Suprapubic skin (tissue), 3 donors: ENCODE results near the gene LCN10.

Source experiments
- POLR2A ChIP-seq, 2 donors: fragments of 450-650 bp; IDR thresholded peaks; one replicate each; pipeline ENCODE4 v1.6.1; 2017; ENCODE audit warnings: antibody characterized with exemption in 2 of 2, mild to moderate bottlenecking in 2 of 2, moderate library complexity in 2 of 2
- TF ChIP-seq, protein P1 (sequence below), 2 donors: fragments of 200-600 bp in 1 of 2; fragments of 450-650 bp in 1 of 2; sonication (generic) in 1 of 2; IDR thresholded peaks; one replicate each; pipeline ENCODE4 v1.5.1; 2016 to 2019; ENCODE audit warnings: antibody characterized with exemption in 2 of 2, mild to moderate bottlenecking in 1 of 2, moderate library complexity in 1 of 2

DNA sequence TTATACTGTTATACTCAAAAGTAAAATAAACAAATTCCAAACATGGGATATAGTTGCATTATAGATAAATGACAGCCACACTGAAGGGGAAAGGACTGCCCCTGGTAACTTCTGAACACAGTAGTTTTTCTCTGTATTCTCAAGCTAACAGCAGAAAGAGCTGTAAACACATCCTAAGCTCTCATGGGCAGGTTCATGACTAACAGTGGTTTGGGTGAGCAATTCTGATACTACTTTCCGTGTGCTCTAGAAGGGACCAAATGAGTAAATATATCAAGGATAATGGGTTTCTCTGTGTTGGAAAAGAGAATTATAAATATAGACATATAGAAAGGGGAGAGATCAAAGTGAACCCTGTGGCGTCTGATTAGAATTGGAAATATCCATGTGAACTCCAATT, 7.8 kb upstream of the LCN10 start:
- TF ChIP-seq, protein P1, sequence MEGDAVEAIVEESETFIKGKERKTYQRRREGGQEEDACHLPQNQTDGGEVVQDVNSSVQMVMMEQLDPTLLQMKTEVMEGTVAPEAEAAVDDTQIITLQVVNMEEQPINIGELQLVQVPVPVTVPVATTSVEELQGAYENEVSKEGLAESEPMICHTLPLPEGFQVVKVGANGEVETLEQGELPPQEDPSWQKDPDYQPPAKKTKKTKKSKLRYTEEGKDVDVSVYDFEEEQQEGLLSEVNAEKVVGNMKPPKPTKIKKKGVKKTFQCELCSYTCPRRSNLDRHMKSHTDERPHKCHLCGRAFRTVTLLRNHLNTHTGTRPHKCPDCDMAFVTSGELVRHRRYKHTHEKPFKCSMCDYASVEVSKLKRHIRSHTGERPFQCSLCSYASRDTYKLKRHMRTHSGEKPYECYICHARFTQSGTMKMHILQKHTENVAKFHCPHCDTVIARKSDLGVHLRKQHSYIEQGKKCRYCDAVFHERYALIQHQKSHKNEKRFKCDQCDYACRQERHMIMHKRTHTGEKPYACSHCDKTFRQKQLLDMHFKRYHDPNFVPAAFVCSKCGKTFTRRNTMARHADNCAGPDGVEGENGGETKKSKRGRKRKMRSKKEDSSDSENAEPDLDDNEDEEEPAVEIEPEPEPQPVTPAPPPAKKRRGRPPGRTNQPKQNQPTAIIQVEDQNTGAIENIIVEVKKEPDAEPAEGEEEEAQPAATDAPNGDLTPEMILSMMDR (IDR thresholded peaks at IDR 0.05): no peak
- TF ChIP-seq POLR2A (IDR thresholded peaks at IDR 0.05): no peak
